Stimulated activated CD4-positive, alpha-beta T cell treated with anti-CD3 and anti-CD28 coated beads, Interleukin-15, amount 100 ng/mL, for 48 hours (primary cell): Measurements from ENCODE around the gene ZSCAN20.
A peak's percentile ranks its signal among the peaks of the same experiment; 100 is the strongest.

Source experiments
- DNase-seq, 2 donors: peaks; one replicate each; pipeline ENCODE4 v3.0.0-alpha.2; 2020; ENCODE audit warnings: low read depth in 2 of 2

Gene ZSCAN20

GRCh38 chr1:33443705-33444180 lies 28.7 kb upstream of the ZSCAN20 start:
- no peak for DNase-seq

DNA sequence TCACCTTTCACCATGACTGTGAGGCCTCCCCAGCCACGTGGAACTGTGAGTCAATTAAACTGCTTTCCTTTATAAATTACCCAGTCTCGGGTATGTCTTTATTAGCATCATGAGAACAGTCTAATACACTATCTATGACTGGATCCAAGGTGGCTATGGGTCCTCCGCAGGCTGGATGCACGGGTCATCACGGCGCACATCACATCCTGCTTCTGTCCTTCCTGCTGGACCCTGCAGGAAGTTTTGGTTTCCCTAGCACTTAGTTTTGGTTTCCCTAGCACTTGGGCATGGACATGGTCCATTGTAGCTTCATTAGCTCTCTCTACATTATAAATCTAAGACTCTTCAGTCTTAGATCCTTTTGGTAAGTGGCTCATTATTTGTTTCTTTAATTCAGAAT lies 27.3 kb upstream of the ZSCAN20 start:
- no peak for DNase-seq

DNA sequence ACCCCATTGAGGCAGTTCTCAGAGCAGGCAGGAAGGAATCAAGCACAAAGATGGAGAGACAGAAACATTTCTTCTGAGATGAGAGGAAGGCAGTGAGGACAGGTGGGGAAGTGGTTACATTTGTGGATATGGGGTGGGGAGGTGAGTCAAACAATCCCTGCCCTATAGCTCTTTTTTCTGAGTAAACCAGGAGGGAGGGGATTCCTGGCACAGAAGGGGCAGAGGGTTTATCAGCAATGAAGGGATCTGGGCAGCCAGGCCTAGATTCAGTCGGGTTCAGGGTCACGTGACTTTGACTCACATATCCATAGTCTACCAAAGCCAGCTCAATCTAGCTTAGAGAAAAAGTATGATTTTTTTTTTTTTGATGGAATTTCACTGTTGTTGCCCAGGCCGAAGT lies 25.9 kb upstream of the ZSCAN20 start:
- no peak for DNase-seq

- no peak for DNase-seq
Observed at GRCh38 chr1:33454646-33455282, 17.7 kb upstream of the ZSCAN20 start.

GRCh38 chr1:33455539-33456501 lies 16.6 kb upstream of the ZSCAN20 start:
- no peak for DNase-seq

DNA sequence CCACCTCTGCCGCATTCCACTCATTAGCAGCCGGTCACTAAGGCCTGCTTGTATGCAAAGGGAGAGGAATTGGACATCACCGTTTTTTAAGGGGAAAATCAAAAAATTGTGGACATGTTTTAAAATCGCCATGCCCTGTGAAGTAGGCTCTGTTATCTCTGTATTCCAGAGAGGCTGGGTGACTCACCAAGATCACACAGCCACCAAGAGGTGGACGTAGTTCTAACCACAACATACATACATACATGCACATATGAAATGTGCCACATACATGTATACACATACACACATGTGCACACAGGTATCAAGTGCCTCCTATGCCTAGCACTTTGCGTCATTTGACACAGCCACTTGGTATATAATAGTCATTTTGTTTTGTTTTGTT lies 16.0 kb upstream of the ZSCAN20 start:
- DNase-seq: no peak

DNA sequence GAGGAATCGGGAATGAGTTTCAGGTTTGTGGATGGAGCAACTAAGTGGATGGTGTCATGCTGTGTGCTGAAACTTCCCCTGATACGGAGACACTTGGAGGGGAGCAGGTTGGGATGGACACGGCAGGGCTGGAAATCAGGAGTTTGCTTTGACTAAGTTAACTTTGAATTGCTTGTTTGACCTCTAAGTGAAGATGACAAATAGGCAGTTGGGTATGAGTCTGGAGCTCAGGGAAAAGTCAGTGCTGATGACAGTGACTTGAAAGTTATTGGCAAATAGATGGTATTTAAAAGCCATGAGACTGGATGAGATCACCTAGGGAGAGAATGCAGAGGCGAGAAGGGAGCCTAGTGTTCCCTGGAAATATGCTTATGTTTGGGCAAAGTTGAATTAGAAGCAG lies 12.8 kb upstream of the ZSCAN20 start:
- no peak for DNase-seq

GRCh38 chr1:33460144-33460543 lies 12.3 kb upstream of the ZSCAN20 start:
- DNase-seq: no peak

GRCh38 chr1:33460947-33461629 lies 11.4 kb upstream of the ZSCAN20 start:
- DNase-seq: no peak

DNA sequence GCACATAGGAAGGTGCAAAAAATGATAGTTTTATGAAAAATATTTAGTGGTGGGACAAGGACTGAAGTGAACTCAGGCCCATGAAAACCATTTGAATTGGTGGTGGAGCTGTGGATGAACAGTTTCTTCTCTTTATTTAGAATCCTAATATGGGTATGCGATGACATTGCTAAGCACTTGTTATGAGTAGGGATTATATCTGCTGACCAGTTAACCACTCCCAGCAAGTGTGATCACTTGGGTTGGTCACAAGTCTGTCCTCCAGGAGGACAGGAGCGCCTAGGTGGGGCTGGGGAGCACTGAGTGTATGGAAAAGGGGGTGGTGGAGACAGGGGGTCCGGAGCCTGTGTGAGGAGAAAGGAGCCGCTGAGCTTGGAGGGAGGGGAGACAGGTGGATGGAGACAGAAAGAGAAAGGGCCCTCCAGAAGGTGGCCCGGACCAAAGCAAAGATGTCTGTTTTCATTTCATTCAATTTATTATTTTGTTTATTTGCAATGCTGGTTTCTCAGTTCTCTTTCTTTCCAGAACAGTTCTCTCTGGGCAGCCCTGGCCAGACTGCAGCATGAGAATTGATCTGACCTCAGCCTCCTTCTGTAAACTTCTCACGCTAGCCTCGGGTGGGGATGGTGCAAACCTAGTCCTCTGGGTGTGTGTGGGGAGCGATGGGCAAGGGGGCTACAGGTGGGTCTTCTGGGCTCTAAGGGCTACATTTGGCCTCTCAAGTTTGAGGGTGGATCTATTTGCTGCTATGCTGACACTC lies 9.9 kb upstream of the ZSCAN20 start:
- DNase-seq: no peak

- no peak for DNase-seq
Observed at GRCh38 chr1:33464552-33464951, 7.9 kb upstream of the ZSCAN20 start.

DNA sequence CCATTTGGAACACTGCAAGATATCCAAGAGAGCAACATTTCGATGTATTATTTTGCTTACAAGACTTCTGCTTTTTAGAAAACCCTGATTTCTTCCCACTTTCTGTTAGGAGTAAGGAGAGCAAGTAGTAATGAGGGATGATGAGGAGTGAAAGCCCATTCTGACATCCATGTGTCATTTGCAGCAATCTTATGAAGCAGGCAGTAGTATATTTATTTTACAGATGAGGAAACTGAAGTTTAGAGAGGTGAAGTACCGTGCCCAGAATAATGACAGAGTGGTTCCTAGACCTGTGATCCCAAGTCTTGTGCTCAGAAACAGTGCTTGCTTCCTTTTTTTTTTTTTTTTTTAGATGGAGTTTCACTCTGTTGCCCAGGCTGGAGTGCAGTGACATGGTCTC lies 7.1 kb upstream of the ZSCAN20 start:
- no peak for DNase-seq

DNA sequence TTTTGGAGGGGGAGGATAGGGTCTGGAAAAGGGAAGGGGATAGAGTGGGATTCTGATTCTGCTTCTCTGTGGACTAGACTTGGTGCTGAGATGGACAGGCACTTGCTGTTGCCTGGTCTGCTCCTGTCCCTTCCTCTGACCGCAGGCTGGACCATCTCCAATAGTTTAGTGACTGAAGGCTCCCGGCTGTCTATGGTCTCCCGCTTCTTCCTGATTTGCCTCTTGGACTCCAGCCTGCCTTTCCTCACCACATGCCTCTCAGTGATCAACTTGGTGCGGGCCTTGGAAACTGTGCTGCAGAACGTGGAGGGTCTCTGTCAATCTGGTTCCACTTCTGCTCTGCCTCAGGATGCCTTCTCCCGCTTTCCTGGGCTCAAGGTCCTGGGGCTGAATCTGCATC lies 6.3 kb upstream of the ZSCAN20 start:
- DNase-seq: no peak

GRCh38 chr1:33468011-33468410 lies 4.4 kb upstream of the ZSCAN20 start:
- no peak for DNase-seq

DNA sequence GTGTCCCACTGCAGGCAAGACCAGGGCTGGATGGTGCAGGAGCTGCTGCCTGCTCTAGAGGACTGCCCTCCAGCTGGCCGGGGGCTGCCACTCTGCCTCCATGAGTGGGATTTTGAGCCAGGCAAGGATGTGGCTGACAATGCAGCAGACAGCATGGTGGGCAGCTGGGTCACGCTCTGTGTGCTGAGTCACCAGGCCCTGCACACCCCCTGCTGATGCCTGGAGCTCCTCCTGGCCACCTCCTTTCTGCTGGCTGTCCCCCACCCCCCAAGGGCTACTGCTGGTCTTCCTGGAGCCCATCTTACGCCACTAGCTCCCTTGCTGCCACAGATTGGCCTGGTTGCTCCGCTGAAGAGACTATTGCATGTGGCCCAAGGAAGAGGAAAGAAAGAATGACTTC lies 3.9 kb upstream of the ZSCAN20 start:
- DNase-seq: no peak

DNA sequence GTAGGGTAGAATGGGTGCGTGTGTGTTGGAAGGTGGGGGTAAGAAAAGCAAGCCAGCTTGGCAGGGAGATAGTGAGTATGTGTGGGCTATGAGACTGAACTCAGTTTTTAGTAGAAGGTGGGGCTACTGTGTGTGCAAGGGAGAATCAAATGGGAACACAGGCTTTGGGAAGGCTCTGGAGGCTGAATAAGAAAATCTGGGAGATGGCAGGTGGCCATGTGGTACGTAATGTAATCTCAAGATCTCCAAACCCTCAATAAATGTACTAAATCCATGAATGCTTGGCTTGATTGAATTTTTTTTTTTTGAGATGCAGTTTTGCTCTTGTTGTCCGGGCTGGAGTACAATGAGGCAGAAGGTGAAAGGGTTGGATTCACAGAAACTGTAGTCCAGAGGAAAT lies 3.5 kb upstream of the ZSCAN20 start:
- DNase-seq: no peak

GRCh38 chr1:33469691-33470090 lies 2.8 kb upstream of the ZSCAN20 start:
- no peak for DNase-seq

GRCh38 chr1:33470495-33471012 lies 1.9 kb upstream of the ZSCAN20 start:
- DNase-seq: peak; percentile 24 to 43

DNA sequence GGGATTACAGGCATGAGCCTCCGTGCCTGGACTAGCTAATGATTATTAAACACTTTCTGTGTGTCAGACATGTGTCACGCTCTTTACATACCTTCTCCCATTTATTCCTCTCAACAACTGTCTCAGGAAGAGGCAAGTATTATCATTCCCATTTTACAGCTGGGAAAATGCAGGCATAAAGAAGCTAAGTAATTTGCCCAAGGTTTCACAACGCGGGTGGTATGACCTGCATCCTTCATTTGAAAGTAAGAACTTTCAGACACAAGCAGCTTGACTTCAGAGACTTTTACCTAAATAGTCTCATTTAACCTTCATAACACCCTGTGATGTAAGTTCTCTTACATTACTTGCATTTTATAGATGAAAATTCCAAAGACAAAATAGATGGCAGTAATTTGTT lies 1.0 kb upstream of the ZSCAN20 start:
- DNase-seq: no peak

- DNase-seq: no peak
Observed at GRCh38 chr1:33473900-33474299, 1.5 kb downstream of the ZSCAN20 start.

DNA sequence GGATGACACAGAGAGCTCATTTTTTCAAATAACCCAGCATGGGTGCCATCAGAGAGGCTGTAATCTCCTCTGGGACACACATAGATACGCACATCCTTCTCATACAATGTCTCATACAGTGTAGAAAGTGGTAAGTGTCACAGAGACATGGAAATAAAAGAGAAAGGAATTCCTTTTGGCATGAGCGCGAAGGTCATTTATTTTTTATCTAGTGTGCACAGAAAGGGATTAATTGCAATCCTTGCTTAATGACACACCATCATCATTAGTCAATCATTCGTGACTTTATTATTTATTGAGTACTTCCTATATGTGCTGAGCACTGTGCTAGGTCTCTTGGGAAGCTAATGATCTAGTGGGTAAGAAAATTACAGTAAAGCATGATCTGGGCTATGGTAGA lies 5.0 kb downstream of the ZSCAN20 start:
- DNase-seq: no peak

DNA sequence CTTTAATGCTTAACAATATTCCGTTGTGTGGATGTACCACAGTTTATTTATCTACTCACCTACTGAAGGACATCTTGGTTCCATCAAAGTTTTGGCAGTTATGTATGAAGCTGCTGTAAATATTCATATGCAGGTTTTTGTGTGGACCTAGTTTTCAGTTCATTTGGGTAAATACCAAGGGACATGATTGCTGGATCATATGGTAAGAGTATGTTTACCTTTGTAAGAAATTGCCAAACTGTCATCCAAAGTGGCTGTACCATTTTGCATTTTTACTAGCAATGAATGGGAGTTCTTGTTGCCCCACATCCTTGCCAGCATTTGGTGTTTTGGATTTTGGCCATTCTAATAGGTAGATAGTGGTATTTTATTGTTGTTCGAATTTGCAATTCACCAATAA lies 10.0 kb downstream of the ZSCAN20 start:
- no peak for DNase-seq
